Measurements from ENCODE around the gene ANGPTL4. TPM values are rescaled to one million over a fixed set of nuclear protein-coding genes. Genes with fewer than 3 reads are reported as not detected.

Gene ANGPTL4
- total and polyA plus RNA-seq, 2 of the 13 experiments (the other 11 are each of a cell fraction or from before 2014, with no cell fraction given), result 0.80 to 21.7 TPM

- DNase-seq (ENCODE audit: low spot score), result no peak
- in situ Hi-C loops (cut with HindIII; ENCODE audit: extremely low pct_ligation_motif_present, low pct_unique_long_range_greater_than_20kb), result no loop called here
- no peak for ATAC-seq
- Histone ChIP-seq H3K79me2 (ENCODE audit: insufficient read depth, low read length) (no peaks in the 10 kb centered on the region), H3K36me3 (replicated peaks in 1 of 2; ENCODE audit: control insufficient read depth in 1 of 2, insufficient read depth in 2 of 2, low read length in 2 of 2) (no peaks in the 10 kb centered on the region), H3K9me3 (ENCODE audit: low read length) (no peaks in the 10 kb centered on the region), H3K27ac (ENCODE audit: extremely low read length, insufficient read depth, low read length) (no peak overlapping the region), H3K4me3 (replicated peaks in 1 of 3; ENCODE audit: insufficient read depth in 1 of 3, low read depth in 2 of 3, low read length in 3 of 3) (no peak overlapping the region), H4K20me1 (ENCODE audit: insufficient read depth, low read length) (no peaks in the 10 kb centered on the region), H2AFZ (ENCODE audit: low read length) (no peak overlapping the region), H3K27me3 (ENCODE audit: control insufficient read depth in 1 of 2, insufficient read depth in 2 of 2, low read length in 2 of 2) (peaks cover 9 to 48% of the 10 kb centered on the region in 2 experiments), H3K4me1 (ENCODE audit: insufficient read depth, low read length) (peaks cover 72% of the 10 kb centered on the region), H3K9ac (ENCODE audit: insufficient read depth, low read depth, low read length) (no peak overlapping the region), H3K4me2 (ENCODE audit: low read depth, low read length) (no peak overlapping the region)
- POLR2A ChIA-PET, result interaction anchor here (0.7 kb wide), 1 partner anchor 27 kb away, joined by 6 read pairs; no protein-coding TSS in a partner anchor
- CTCF ChIA-PET (ENCODE audit: low intra/inter-chr PET ratio, low total read pairs), result no interaction called here
- intact Hi-C loops (cut with micrococcal nuclease; ENCODE audit: unreplicated experiment), result no loop called here
- 18% methylated on average over 4 of the region's 7 CpGs for WGBS (ENCODE audit: low lambda C conversion rate)
- TF ChIP-seq SETDB1 (CRISPR knock-in tag; IDR thresholded peaks at IDR 0.05; ENCODE audit: borderline replicate concordance) (no peak), CEBPG (CRISPR knock-in tag; IDR thresholded peaks at IDR 0.05) (no peak), HOXD1 (CRISPR knock-in tag; IDR thresholded peaks at IDR 0.05) (no peak), ZC3H4 (CRISPR knock-in tag; IDR thresholded peaks at IDR 0.05; ENCODE audit: borderline replicate concordance) (no peak), ZNF878 (CRISPR knock-in tag; IDR thresholded peaks at IDR 0.05) (no peak), ELF1 (CRISPR knock-in tag; IDR thresholded peaks at IDR 0.05) (no peak), SPEN (CRISPR knock-in tag; IDR thresholded peaks at IDR 0.05; ENCODE audit: low read depth) (no peak), RARG (CRISPR knock-in tag; IDR thresholded peaks at IDR 0.05; ENCODE audit: low read depth) (no peak), TBL1XR1 (IDR thresholded peaks at IDR 0.05; ENCODE audit: borderline replicate concordance, low read length, partially characterized antibody) (no peak), SKIL (CRISPR knock-in tag; IDR thresholded peaks at IDR 0.05; ENCODE audit: borderline replicate concordance) (no peak), MAFG (CRISPR knock-in tag; IDR thresholded peaks at IDR 0.05) (no peak), KAT7 (CRISPR knock-in tag; IDR thresholded peaks at IDR 0.05; ENCODE audit: borderline replicate concordance) (no peak), SRSF1 (optimal IDR thresholded peaks at IDR 0.05; ENCODE audit: low read depth, low read length) (no peak), ATF4 (CRISPR knock-in tag; IDR thresholded peaks at IDR 0.05) (no peak), ZNF224 (CRISPR knock-in tag; IDR thresholded peaks at IDR 0.05) (no peak)
- TF ChIP-seq, protein P1, sequence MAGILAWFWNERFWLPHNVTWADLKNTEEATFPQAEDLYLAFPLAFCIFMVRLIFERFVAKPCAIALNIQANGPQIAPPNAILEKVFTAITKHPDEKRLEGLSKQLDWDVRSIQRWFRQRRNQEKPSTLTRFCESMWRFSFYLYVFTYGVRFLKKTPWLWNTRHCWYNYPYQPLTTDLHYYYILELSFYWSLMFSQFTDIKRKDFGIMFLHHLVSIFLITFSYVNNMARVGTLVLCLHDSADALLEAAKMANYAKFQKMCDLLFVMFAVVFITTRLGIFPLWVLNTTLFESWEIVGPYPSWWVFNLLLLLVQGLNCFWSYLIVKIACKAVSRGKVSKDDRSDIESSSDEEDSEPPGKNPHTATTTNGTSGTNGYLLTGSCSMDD (CRISPR knock-in tag; IDR thresholded peaks at IDR 0.05), result no peak
- TF ChIP-seq, protein P2, sequence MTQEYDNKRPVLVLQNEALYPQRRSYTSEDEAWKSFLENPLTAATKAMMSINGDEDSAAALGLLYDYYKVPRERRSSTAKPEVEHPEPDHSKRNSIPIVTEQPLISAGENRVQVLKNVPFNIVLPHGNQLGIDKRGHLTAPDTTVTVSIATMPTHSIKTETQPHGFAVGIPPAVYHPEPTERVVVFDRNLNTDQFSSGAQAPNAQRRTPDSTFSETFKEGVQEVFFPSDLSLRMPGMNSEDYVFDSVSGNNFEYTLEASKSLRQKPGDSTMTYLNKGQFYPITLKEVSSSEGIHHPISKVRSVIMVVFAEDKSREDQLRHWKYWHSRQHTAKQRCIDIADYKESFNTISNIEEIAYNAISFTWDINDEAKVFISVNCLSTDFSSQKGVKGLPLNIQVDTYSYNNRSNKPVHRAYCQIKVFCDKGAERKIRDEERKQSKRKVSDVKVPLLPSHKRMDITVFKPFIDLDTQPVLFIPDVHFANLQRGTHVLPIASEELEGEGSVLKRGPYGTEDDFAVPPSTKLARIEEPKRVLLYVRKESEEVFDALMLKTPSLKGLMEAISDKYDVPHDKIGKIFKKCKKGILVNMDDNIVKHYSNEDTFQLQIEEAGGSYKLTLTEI (CRISPR knock-in tag; conservative IDR thresholded peaks at IDR 0.05), result no peak
- TF ChIP-seq, protein P3, sequence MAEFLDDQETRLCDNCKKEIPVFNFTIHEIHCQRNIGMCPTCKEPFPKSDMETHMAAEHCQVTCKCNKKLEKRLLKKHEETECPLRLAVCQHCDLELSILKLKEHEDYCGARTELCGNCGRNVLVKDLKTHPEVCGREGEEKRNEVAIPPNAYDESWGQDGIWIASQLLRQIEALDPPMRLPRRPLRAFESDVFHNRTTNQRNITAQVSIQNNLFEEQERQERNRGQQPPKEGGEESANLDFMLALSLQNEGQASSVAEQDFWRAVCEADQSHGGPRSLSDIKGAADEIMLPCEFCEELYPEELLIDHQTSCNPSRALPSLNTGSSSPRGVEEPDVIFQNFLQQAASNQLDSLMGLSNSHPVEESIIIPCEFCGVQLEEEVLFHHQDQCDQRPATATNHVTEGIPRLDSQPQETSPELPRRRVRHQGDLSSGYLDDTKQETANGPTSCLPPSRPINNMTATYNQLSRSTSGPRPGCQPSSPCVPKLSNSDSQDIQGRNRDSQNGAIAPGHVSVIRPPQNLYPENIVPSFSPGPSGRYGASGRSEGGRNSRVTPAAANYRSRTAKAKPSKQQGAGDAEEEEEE (CRISPR knock-in tag; IDR thresholded peaks at IDR 0.05; ENCODE audit: borderline replicate concordance), result no peak
- FAIRE-seq, result no peak
- BruUV-seq (replicated peaks), result no TSS peak
Measured at GRCh38 chr19:8337728-8338127, 26.2 kb upstream of the ANGPTL4 start.
